GM18526 (cell line): ENCODE data around the gene HSPA14.

ENCODE experiments used
- POLR2A ChIP-seq: IDR thresholded peaks from 3 replicates; pipeline ENCODE4 v1.6.1; 2011; ENCODE audit not compliant: insufficient read length; ENCODE audit errors: extremely low read depth

The HSPA14 gene

GRCh38 chr10:14911801-14912200, 73.7 kb downstream of the HSPA14 start:
- no peak for TF ChIP-seq POLR2A

GRCh38 chr10:14916600-14916999, 78.5 kb downstream of the HSPA14 start:
- TF ChIP-seq POLR2A, result no peak

GRCh38 chr10:14917827-14918226, 79.7 kb downstream of the HSPA14 start:
- TF ChIP-seq POLR2A, result no peak

- no peak for TF ChIP-seq POLR2A
These were observed 80.9 kb downstream of the HSPA14 start for GRCh38 chr10:14918964-14919363.
